PC-3 (cell line): ENCODE measurements around the gene CIAO3. TPM values are rescaled to one million over a fixed set of nuclear protein-coding genes. Genes with fewer than 3 reads are reported as not detected.

Source experiments
- ATAC-seq: fragments of 200-7000 bp; cut with Tn5 transposase; 2 replicates; pipeline ENCODE4 v1.9.1; 2020; ENCODE audit warnings: mild to moderate bottlenecking, moderate library complexity
- BruUV-seq: library from RNA; stranded (reverse); fragments of 400-500 nt; replicated peaks from 2 replicates; lab custom pipeline; 2021; lab: Mats Ljungman, UMichigan
- CTCF ChIA-PET: fragments of 300-600 bp; sonication (Branson Sonifier 250); formaldehyde crosslinking; loops from one replicate; lab custom pipeline; 2022; ENCODE audit warnings: antibody characterized with exemption; lab: Charles Lee
- POLR2A ChIA-PET: fragments of 300-600 bp; sonication (Branson Sonifier 250); formaldehyde crosslinking; loops from one replicate; lab custom pipeline; 2022; ENCODE audit warnings: antibody characterized with exemption; ENCODE audit not compliant: unreplicated experiment; lab: Charles Lee
- DNase-seq: peaks from one replicate; pipeline ENCODE4 v3.0.0-alpha.2; 2015
- H2AFZ ChIP-seq: fragments of 300-600 bp; sonication (generic); 2 replicates; pipeline ENCODE4 v1.6.0; 2016; ENCODE audit warnings: antibody characterized with exemption, low read length
- H3F3A ChIP-seq: fragments of 300-600 bp; sonication (generic); one replicate; pipeline ENCODE4 v1.6.0; 2017; ENCODE audit warnings: antibody characterized with exemption, low read length, control low read depth, mild to moderate bottlenecking; ENCODE audit not compliant: unreplicated experiment
- H3K27ac ChIP-seq: fragments of 300-600 bp; sonication (generic); 2 replicates; pipeline ENCODE4 v1.5.1; 2016; ENCODE audit warnings: mild to moderate bottlenecking, low read length
- H3K27me3 ChIP-seq: fragments of 300-600 bp; sonication (generic); 2 replicates; pipeline ENCODE4 v1.6.1; 2016; ENCODE audit warnings: low read length, mixed read lengths
- H3K36me3 ChIP-seq: fragments of 300-600 bp; sonication (generic); 2 replicates; pipeline ENCODE4 v1.6.1; 2016; ENCODE audit warnings: low read depth, mixed run types, low read length, mixed read lengths
- H3K4me1 ChIP-seq: fragments of 300-600 bp; sonication (generic); 2 replicates; pipeline ENCODE4 v1.5.1; 2016; ENCODE audit warnings: low read length; ENCODE audit not compliant: insufficient read depth
- H3K4me2 ChIP-seq: fragments of 300-600 bp; sonication (generic); 2 replicates; pipeline ENCODE4 v1.6.0; 2016; ENCODE audit warnings: low read length
- H3K4me3 ChIP-seq: fragments of 300-600 bp; sonication (generic); 2 replicates; pipeline ENCODE4 v1.5.1; 2016; ENCODE audit warnings: mild to moderate bottlenecking, low read length, mixed read lengths
- H3K79me2 ChIP-seq: fragments of 300-600 bp; sonication (generic); 2 replicates; pipeline ENCODE4 v1.6.1; 2017; ENCODE audit warnings: low read length, mixed read lengths
- H3K9ac ChIP-seq: fragments of 300-600 bp; sonication (generic); 2 replicates; pipeline ENCODE4 v1.6.0; 2016; ENCODE audit warnings: mild to moderate bottlenecking, low read length
- H3K9me2 ChIP-seq: fragments of 300-600 bp; sonication (generic); replicated peaks from 2 replicates; pipeline ENCODE4 v1.6.1; 2016; ENCODE audit warnings: mixed run types, low read length, mixed read lengths
- H3K9me3 ChIP-seq: fragments of 300-600 bp; sonication (generic); 2 replicates; pipeline ENCODE4 v1.6.1; 2016; ENCODE audit warnings: low read length, mixed read lengths
- H4K20me1 ChIP-seq: fragments of 300-600 bp; sonication (generic); 2 replicates; pipeline ENCODE4 v1.6.1; 2016; ENCODE audit warnings: low read length, mixed read lengths
- CTCF ChIP-seq: fragments of 300-600 bp; sonication (generic); conservative IDR thresholded peaks from 2 replicates; pipeline ENCODE4 v1.5.1; 2017; ENCODE audit warnings: antibody characterized with exemption, low read depth, mild to moderate bottlenecking, low read length
- EZH2 ChIP-seq: fragments of 300-600 bp; sonication (generic); IDR thresholded peaks from one replicate; pipeline ENCODE4 v1.6.1; 2017; ENCODE audit warnings: antibody characterized with exemption, mild to moderate bottlenecking, low read length; ENCODE audit not compliant: unreplicated experiment
- EZH2phosphoT487 ChIP-seq: fragments of 300-600 bp; sonication (generic); IDR thresholded peaks from 2 replicates; pipeline ENCODE4 v1.6.1; 2018; ENCODE audit warnings: mild to moderate bottlenecking, antibody characterized with exemption, low read length, borderline replicate concordance
- intact Hi-C: fragments of 100-400 bp; cut with micrococcal nuclease; formaldehyde crosslinking; loops from 2 replicates; pipeline ENCODE4 v1.9.0; 2023
- total RNA-seq: library from RNA; depleted of rRNA; stranded (reverse); fragments of >200 nt; gene quantifications from 2 replicates; pipeline ENCODE4 v1.2.3, GENCODE V29; 2014

The CIAO3 gene
- total RNA-seq, 1 experiment from 2014 or later, result 46.1 TPM

- Histone ChIP-seq H3K9ac (no peak overlapping the region), H3K36me3 (no peaks in the 10 kb centered on the region), H3K4me2 (no peak overlapping the region), H3F3A (peaks cover 3% of the 10 kb centered on the region), H3K27me3 (no peaks in the 10 kb centered on the region), H3K9me2 (no peaks in the 10 kb centered on the region), H3K9me3 (no peaks in the 10 kb centered on the region), H3K4me3 (no peak overlapping the region), H3K4me1 (peaks cover 17% of the 10 kb centered on the region; the same call in 1 of the 2 replicates), H4K20me1 (no peaks in the 10 kb centered on the region), H3K79me2 (0 out of 2 replicates have a peak, but pooled peaks cover 9% of the 10 kb centered on the region), H3K27ac (no peak overlapping the region), H2AFZ (no peak overlapping the region)
- no peak for TF ChIP-seq EZH2phosphoT487
- no peak for TF ChIP-seq EZH2
- TF ChIP-seq CTCF, result no peak
- no TSS peak for BruUV-seq
- CTCF ChIA-PET, result interaction anchor here (1.2 kb wide), 1 partner anchor 13 kb away, joined by 5 read pairs; no protein-coding TSS in a partner anchor
- POLR2A ChIA-PET, result no interaction called here
- intact Hi-C loops, result no loop called here
- ATAC-seq (no peak), DNase-seq (no peak)
Measured at GRCh38 chr16:725463-726187, 15.2 kb downstream of the CIAO3 start.

- H3K36me3 ChIP-seq, result no peaks in the 10 kb centered on the region
- H3K79me2 ChIP-seq, result 0 out of 2 replicates have a peak, but pooled peaks cover 9% of the 10 kb centered on the region
- H3K27me3 ChIP-seq, result no peaks in the 10 kb centered on the region
- H3F3A ChIP-seq, result peaks cover 3% of the 10 kb centered on the region
- ChIA-PET POLR2A (no interaction called here), CTCF (no interaction called here)
- H3K4me3 ChIP-seq, result no peak overlapping the region
- H2AFZ ChIP-seq, result no peak overlapping the region
- BruUV-seq, result no TSS peak
- no peaks in the 10 kb centered on the region for H4K20me1 ChIP-seq
- H3K4me1 ChIP-seq, result peaks cover 20% of the 10 kb centered on the region; the same call in 1 of the 2 replicates
- H3K9ac ChIP-seq, result no peak overlapping the region
- H3K9me2 ChIP-seq, result no peaks in the 10 kb centered on the region
- H3K9me3 ChIP-seq, result no peaks in the 10 kb centered on the region
- TF ChIP-seq CTCF (no peak), EZH2phosphoT487 (no peak), EZH2 (no peak)
- intact Hi-C loops, result no loop called here
- no peak for ATAC-seq
- no peak overlapping the region for H3K27ac ChIP-seq
- DNase-seq, result no peak
- no peak overlapping the region for H3K4me2 ChIP-seq
Measured at GRCh38 chr16:725041-725376, 15.8 kb downstream of the CIAO3 start.
